Stimulated activated CD4-positive, alpha-beta T cell treated with anti-CD3 and anti-CD28 coated beads, Interleukin-4, amount 100 ng/mL, for 1 hour (primary cell): Measurements from ENCODE around the gene KCNG2.

Source experiments
- DNase-seq: peaks from one replicate; pipeline ENCODE4 v3.0.0-alpha.2; 2020

Gene KCNG2

DNA sequence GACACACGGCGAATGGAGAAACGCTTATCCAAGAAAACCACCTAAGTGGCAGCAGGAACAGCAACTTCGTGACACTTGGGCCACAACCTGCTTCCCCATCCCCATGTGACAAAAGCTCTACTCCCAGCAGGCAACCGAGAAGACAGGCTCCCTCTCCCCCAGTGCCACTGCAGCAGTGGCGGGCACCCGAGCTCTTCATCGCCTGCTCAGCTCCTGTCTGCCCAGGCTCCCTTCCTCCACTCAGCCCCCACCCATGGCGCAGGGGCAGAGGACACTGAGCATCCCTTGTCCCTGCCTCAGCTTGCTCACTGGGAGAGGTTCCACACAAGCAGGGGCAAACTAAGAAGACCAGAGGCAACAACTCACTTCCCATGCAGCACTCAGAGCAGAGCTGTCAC is 130.8 kb downstream of the KCNG2 start:
- no peak for DNase-seq

DNA sequence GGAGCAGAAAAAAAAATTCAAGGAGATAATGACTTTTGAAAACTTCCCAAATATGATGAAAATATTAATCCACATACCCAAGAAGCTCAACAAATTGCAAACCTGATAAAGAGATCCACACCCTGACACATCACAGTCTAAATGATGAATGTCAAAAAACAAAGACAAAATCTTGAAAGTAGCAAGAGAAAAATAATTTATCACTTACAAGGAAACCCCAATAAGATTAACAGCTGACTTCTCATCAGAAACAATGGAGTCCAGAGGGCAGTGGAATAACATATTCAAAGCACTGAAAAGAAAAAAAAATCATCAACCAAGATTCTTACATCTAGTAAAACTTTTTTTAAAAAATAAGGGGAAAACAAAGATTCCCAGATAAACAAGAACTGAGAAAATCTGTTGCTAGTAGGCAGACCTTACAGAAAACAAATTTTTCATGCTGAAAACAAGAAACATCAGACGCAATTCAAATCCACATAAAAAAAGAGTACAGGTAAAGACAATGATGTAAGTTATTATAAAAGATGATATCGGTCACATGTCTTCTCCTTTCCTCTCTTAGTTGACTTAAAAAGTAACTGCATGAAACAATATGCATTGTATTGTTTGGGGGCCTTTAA is 132.4 kb downstream of the KCNG2 start:
- DNase-seq, result no peak

DNA sequence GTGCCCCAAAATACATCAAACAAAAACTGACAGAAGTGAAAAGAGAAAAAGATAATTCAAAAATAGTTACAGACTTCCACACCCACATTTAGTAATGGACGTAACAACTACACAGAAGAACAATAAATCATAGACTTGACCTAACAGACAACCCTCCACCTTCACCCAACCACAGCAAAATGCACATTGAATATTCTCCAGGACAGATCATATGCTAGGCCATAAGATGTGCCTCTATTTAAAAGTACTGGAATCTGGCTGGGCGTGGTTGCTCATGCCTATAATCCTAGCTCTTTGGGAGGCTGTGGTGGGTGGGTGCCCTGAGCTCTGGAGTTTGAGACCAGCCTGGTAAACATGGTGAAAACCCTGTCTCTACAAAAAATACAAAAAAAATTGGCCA is 133.7 kb downstream of the KCNG2 start:
- no peak for DNase-seq

DNA sequence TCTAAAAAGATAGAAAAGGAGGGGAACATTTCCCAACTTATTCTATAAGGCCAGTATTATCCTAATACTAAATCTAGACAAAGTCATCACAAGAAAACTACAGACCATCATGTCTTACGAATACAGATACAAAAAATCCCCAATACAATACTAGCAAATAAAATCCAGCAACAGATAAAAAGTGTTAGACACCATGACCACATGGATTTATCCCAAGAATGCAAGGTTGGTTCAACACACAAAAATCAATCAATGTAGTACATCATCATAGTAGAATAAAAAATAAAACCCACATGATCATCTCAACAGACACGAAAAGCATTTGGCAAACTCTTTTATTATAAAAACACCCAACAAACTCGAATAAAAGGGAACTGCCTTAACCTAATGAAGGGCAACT is 135.2 kb downstream of the KCNG2 start:
- DNase-seq, result no peak

DNA sequence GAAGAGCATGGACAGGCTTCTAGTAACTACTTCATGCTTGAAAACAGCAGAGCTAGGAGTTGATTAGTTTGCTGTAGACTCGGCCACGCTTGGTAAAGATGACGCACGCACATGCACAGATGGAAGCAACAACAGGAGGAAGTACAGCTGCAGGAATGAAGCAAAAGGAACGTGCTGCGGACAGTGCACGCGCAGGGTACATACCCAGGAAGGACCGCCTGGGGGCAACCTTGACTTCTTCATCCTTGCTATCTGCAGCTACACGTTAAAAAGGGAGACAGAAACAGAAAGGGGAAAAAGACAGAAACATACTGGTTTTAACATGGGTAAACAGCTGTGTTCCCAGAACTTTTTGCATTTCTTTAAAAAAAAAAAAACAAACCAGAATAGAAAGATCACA is 136.0 kb downstream of the KCNG2 start:
- no peak for DNase-seq

DNA sequence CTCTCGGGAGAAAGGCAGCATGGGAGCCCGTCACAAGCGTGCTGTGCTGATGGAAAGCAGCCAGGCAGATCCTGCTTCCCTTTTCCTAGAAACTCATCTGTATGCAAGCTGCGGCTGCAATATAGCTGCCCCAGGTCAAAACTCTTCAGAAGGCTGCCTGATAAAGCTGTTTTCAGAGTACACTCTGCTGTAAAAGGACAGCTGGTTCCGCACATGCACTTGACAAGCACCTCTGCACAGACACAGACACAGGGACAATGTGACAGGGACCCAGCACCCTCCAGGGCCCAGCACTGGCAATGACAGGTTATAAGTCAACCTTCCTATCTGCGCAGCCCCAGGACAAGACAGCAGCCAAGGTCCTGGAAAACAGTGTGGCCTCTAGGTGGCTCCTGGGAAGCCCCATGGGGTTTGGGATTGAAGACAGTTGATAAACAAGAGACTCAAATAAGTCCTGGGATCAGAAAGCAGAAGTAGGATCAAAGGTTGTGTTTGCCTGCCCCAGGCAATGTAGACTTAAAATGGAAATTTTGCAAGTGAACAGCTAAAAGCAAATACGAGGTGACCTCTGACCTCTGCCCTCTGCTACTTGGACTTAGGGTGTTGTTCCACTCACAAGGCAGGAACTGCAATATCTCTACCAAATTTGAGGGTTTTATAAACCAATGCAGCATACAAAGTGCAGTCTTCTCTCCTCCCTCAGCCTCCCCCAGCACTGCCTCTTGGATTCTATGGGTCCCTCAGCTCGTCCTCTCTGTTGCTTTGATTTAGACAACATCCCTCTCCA is 136.8 kb downstream of the KCNG2 start:
- DNase-seq, result no peak

DNA sequence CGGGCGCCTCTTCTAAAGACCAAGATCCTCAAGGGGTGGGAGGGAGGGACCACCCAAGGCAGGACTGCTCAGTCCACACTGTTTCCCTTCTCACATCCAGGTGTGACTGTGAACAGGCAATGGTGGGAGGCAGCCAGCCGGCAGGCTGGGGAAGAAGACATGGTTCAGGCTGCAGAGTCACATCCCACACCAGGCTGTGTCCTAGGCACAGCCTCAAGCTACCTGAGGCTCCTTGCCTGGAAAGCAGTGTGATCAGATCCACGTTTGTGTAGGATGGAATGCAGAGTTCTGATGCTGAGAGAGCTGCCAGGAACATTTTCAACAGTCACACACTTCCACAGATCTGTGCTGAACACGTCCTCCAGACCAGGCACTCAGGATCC is 137.4 kb downstream of the KCNG2 start:
- DNase-seq, result no peak

DNA sequence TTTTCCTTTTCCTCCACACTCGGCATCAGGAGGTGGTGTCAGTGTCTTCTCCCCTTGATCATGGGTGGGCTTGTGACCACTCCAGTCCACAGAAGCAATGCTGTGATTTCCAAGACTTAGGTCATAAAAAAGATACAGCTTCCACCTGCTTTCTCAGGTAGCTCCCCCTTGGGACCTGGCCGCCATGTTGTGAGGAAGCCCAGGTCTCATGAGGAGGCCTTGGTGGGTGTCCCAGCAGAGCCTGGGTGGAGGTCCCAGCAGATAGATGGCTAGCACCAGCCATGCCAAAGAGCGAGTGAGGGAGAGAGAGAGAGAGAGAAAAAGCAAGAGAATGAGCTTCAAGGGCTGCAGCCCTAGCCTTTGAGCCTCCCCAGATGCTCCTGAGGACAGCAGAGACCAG is 137.8 kb downstream of the KCNG2 start:
- no peak for DNase-seq

DNA sequence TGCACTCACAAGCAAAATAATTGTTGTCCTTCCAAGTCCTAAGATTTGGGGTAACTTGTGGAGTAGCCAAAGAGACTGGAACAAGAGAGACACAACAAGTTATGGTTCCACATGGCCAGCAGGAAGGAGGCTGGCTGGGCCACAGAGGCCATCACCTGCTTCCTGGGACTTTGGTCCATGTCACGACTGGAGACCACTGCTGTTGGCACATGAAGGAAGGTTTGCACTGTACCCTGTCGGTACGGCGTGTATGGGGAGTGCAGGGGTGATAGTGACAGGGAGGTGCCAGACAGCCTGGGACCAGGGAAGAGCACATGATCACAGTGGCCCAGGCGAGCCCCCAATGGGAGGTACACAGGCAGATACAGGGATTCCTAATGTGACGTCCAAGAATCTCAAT is 138.2 kb downstream of the KCNG2 start:
- DNase-seq, result no peak

DNA sequence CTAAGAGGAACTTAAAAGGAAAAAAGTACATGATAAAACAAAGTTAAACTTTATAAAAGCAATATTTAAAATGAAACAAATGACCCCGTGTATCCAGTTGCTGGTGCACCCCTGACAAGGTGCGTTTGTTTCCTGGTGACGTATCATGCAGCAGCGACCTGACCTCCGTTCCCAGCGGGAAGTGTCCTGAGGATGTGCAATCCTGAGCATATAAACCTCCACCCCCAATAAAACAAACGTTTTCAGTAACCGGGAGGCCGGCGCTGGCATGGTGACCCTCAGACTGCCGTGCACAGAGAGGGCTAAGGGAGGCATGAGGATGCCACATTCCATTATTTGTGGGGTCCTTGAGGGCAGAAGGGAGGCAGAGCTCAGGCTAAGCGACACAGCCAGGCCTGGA is 138.9 kb downstream of the KCNG2 start:
- no peak for DNase-seq

DNA sequence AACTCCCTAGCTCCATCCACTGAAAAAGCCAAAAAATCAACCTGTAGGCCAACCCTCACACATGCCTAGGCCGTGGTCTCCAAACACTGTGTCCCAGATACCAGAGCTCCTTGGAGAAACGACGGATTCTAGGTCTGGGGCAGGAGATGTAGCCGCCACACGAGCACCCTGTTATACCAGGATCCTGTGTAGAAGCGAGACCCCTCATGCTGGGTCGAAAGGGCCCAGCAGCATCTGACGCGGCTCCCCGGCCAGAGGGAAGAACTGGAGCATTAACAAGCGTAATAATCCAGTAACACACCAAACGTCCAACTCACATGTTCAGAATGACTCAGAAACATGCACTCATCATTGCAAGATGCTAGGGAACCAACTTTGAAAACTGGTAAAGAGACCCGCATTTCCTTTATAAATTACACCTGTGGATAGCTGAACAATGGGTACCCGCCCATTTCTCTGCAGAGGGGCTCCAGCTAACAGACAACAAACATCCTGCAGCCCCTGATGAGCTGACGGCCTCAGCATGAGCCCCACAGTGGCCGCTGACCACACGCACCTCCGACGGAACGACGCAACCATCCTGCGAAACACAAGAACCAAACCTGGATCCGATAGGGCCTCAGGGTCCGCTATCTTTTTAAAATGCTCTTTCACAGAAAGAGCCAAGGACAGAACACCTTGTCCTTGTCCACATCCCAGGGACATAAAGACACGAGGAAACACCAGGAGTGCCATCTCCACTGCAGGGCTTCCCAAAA is 139.5 kb downstream of the KCNG2 start:
- no peak for DNase-seq

DNA sequence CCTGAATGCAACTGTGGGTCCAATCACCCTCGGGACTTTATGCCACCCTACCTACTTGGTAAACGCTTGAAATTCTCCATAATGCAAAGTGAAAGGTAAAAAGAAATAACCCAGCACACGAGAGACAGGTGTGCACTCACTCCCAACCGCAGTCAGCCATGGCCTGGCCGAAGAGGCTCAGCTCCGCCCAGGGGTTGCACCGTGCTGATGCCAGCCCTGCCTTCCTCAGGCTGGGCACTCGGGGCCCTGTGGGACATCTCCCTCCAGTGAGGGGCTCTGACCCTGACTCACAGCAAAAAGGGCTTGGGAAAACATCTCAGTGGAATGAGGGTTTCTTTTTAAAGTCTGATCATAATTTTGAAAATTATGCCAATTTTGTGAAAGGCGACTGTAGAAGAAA is 140.5 kb downstream of the KCNG2 start:
- no peak for DNase-seq

DNA sequence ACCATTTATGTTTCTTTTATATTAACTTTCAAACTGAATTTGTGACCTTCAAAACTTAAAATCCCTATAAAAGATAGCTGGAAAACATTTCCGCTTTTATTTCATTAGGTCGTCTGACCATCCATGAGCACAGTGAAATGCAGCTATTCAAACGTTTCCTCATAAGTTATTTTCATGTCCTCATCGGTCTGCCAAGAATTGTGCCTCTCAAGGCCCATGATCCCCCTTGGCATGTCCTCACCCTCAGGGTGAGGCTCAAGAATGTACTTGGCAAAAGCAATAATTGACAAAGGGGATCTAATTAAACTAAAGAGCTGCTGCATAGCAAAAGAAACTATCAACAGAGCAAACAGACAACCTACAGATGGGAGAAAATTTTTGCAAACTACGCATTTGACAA is 141.4 kb downstream of the KCNG2 start:
- DNase-seq, result no peak

DNA sequence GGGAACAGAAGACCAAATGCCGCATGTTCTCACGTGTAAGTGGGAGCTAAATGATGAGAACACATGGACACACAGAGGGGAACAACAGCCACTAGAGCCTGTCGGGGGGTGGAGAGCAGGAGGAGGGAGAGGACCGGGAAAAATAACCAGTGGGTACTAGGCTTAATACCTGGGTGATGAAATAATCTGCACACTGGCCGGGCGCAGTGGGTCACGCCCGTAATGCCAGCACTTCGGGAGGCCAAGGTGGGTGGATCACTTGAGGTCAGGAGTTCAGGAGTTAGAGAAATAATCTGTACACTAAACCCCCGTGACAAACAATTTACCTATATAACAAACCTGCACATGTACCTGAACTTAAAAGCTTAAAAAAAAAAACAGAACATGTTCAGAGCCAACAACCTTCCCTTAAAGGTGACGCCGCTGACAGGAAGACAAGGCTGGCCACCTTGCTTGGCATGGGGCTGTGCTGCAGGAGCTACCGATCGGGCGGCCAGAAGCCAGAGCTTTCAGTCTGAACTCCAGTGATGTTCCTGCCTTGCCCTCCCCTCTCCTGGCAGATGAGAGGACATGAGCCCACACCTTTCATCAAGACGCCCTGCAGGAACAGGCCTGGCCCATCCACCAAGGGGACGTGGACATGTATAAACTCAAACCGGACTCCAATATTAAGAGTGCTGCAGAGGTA is 142.5 kb downstream of the KCNG2 start:
- DNase-seq, result no peak

DNA sequence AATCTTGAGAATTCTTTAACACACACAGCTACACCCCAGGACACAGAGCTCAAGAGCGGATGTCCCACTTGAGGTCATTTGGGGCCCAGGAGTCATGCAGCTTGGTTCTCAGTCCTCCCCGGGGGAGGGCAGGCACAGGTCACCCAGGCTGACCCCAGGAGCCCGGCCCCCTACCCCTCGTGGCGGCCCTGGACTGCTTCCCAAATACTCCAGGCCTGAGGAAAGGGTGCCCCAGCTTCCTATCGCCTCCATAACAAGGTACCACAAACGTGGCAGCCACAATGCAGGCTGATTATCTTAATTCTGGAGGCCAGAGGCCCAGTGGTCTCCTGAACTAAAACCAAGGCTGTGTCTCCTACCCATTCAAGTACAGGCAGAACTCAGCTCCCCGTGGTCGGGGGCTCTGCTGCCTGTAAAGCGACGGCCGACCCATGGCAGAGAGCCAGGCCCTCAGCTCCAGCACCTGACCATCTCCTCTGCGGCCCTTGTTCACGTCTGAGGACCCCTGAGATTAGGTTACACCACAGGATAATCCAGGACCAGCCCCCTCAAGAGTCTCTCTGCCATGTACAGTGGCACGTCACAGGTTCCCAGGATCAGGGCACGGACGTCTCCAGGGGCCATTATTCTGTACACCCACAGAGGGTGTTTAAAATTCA is 143.2 kb downstream of the KCNG2 start:
- no peak for DNase-seq

DNA sequence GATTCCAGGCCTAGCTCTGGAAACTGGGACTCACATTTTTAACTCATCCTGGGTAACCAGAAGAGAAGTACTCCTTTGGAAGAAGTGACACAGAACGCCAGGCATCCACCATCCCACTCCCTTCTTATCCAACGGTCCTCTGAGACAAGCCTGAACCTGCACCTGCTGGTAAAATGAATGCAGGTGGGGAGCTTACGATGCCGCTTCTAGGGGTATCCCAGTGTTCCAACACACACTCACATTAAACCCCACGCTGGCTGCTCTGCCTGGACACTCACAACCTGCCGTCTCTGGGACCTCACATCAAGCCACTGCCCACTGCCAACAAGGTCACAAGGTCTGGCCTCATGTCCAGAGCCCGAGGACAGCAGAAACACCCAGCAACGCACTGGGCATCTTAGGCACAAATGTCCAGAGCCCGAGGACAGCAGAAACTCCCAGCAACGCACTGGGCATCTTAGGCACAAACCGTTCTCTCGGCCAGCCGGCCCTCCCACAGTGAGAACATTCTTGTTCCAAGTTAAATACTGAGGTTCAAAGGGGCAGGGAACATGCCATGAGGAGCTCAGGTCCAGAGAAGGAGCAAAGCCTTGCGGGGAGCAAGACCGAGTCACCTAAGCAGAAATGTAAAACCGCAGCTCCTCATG is 143.9 kb downstream of the KCNG2 start:
- no peak for DNase-seq

DNA sequence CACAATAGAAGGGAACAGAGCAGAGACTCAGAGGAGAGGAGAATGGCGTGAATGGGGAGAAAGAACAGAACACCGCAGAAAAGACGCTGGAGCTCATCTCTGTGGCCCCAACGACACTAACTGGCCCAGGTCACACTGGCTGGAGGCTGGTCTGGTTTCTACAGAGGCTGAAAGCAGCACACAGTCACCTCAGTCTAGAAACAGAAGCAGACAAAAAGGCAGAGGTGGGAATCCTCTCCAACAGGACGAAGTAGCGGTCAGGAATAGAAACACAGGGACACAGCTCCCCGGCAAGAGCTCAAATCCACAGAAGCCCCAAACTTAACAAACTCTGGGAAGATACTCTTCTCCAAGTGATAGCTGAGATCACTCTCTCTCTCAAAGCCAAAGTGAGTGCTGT is 144.5 kb downstream of the KCNG2 start:
- DNase-seq, result no peak

DNA sequence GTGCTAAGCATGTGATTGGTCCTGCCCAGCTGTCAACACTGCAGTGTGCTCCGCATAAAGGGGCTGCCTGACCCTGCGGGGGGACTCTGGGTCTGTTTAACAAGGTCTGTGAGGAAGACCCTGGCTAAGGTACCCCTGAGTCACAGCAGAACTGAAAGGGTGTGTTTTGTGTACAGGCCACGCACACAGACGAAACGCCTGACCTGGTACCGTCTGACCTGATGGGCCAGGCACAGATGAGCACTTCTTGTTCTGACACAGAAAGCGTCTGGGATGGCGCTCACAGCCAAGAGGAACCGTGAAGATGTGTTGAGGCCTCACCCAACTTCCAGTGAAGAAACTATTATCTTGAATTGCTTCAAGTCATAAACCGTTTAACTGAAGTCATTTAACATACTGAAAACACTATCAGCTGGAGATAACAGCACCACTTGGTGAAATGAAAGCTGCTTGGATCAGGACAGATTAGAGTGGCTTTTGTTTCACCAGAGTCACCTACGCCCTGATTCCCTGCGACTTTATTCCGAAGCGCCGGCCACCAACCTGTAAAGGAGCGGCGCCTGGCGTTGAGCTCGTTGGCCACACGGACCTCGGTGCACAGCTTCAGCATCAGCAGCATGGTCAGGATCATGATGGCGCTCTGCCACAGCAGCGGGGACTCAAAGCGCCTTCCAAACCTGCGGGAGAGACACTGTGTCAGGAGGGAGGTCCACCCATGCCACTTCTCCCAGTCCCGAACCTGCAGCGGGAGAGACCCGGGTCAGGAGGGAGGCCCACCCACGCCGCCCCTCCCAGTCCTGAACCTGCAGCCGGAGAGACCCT is 145.3 kb downstream of the KCNG2 start:
- DNase-seq, result no peak

DNA sequence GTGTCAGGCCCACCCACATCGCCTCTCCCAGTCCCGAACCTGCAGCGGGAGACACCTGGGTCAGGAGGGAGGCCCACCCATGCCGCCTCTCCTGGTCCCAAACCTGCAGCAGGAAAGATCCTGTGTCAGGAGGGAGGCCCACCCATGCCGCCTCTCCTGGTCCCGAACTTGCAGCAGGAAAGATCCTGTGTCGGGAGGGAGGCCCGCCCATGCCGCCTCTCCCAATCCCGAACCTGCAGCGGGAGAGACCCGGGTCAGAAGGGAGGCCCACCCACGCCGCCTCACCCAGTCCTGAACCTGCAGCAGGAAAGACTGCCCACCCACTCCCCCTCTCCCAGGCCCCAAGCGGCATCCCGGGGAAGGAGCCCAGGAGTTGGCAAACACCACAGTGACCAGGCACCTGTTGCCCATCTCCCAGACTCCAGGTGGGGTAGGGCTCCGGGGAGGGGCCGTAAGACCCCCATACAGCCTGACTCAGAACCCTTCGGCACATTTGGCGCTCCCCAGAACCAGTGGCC is 145.9 kb downstream of the KCNG2 start:
- no peak for DNase-seq

DNA sequence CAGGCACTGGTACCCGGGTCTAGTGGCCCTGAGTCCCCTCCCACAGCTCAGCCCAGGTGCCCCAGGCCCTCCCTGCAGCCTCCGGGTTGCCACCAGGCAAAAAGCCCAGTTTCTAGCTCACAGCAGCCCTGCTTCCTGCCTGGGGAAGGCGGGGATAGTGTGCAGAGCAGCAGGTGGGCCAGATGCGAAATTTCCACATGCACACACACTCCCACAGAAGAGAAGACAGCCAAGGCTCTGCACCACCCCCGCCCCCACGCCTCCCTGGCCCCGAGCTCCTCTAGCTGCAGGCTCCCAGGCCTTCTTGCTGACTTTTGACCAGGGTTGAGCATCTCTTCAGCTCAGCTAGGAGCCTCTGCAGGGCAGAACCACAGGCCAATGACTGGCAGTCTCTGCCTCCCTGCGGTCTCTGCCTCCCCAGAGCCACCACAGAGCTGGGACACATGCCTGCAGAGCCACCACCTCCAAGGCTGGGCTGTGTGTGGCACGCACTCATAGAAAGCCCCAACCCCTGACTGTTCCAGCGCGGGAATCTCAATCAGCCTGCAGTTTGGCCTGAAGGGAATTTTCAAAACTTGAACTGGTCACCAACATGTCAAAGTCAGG is 146.5 kb downstream of the KCNG2 start:
- no peak for DNase-seq

DNA sequence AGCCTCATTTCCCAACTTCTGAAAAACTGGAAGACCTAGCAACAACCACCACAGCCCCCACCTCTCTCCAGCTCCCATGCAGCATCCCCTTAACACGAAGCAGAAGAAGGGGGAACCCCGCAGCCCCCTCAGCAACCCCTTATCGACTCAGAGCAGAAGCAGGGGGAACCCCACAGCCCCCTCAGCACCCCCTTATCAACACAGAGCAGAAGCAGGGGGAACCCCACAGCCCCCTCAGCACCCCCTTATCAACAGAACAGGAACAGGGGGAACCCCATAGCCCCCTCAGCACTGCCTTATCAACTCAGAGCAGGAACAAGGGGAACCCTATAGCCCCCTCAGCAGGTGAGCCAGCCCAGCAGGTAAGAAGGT is 147.0 kb downstream of the KCNG2 start:
- DNase-seq, result no peak
